HepG2 (cell line): ENCODE data around the gene MAGEH1. TPM values are rescaled to one million over a fixed set of nuclear protein-coding genes. Genes with fewer than 3 reads are reported as not detected.

ENCODE experiments used
- AKAP8 ChIP-seq: sonication (generic); formaldehyde crosslinking; IDR thresholded peaks from 2 replicates; pipeline ENCODE4 v1.5.1; 2020; ENCODE audit warnings: mild to moderate bottlenecking, missing genetic modification reagents
- ATF7 ChIP-seq, 2 experiments: fragments of 450-650 bp in 1 of 2; sonication (generic) in 1 of 2; formaldehyde crosslinking in 1 of 2; IDR thresholded peaks; 2 replicates each; pipeline versions ENCODE4 v1.4.0 to v1.6.1; 2016 to 2020; ENCODE audit warnings: antibody characterized with exemption in 1 of 2, mild to moderate bottlenecking in 1 of 2, missing genetic modification reagents in 1 of 2
- CBX5 ChIP-seq: sonication (generic); formaldehyde crosslinking; IDR thresholded peaks from 2 replicates; pipeline ENCODE4 v1.4.0; 2020; ENCODE audit warnings: missing genetic modification reagents, borderline replicate concordance
- NAIF1 ChIP-seq: sonication (generic); formaldehyde crosslinking; IDR thresholded peaks from 2 replicates; pipeline ENCODE4 v1.5.0; 2020; ENCODE audit warnings: mild to moderate bottlenecking, missing genetic modification reagents, borderline replicate concordance
- POLR2G ChIP-seq: fragments of 200-400 bp; formaldehyde crosslinking; IDR thresholded peaks from 2 replicates; pipeline ENCODE4 v1.6.1; 2018; ENCODE audit warnings: mild to moderate bottlenecking, low read depth, low read length, moderate library complexity
- RFX3 ChIP-seq: IDR thresholded peaks from 2 replicates; pipeline ENCODE4 v1.6.1; 2016; ENCODE audit warnings: missing biosample characterization, missing genetic modification reagents
- SCMH1 ChIP-seq: sonication (generic); formaldehyde crosslinking; IDR thresholded peaks from 2 replicates; pipeline ENCODE4 v1.9.0; 2021; ENCODE audit warnings: missing genetic modification reagents, mild to moderate bottlenecking, borderline replicate concordance
- SETDB1 ChIP-seq: sonication (generic); formaldehyde crosslinking; IDR thresholded peaks from 2 replicates; pipeline ENCODE4 v1.5.1; 2020; ENCODE audit warnings: missing genetic modification reagents, mild to moderate bottlenecking, borderline replicate concordance
- SOX13 ChIP-seq, 3 experiments: fragments of 450-650 bp in 1 of 3; sonication (generic) in 1 of 3; formaldehyde crosslinking in 1 of 3; IDR thresholded peaks in 2 of 3; conservative IDR thresholded peaks in 1 of 3; 2 replicates each; pipeline versions ENCODE4 v1.5.0 to v1.6.1; 2016 to 2020; ENCODE audit warnings: antibody characterized with exemption in 1 of 3, mild to moderate bottlenecking in 1 of 3, missing compliant biosample characterization in 1 of 3, missing genetic modification reagents in 1 of 3, moderate library complexity in 1 of 3
- XRCC5 ChIP-seq: fragments of 200-400 bp; formaldehyde crosslinking; optimal IDR thresholded peaks from 2 replicates; pipeline ENCODE3; 2017; ENCODE audit warnings: mild to moderate bottlenecking, low read length
- ZBTB20 ChIP-seq: sonication (generic); formaldehyde crosslinking; IDR thresholded peaks from 2 replicates; pipeline ENCODE4 v1.8.1; 2023; ENCODE audit warnings: missing genetic modification reagents, low read depth, mild to moderate bottlenecking, borderline replicate concordance
- ZKSCAN8 ChIP-seq: IDR thresholded peaks from 2 replicates; pipeline ENCODE4 v1.6.1; 2016; ENCODE audit warnings: borderline replicate concordance, missing genetic modification reagents, missing compliant biosample characterization
- ZNF556 ChIP-seq: sonication (generic); formaldehyde crosslinking; IDR thresholded peaks from 2 replicates; pipeline ENCODE4 v1.4.0; 2020; ENCODE audit warnings: mild to moderate bottlenecking, missing genetic modification reagents, borderline replicate concordance
- ZNF567 ChIP-seq: sonication (generic); formaldehyde crosslinking; IDR thresholded peaks from 2 replicates; pipeline ENCODE4 v1.8.1; 2023; ENCODE audit warnings: mild to moderate bottlenecking, missing genetic modification reagents, borderline replicate concordance
- ZNF572 ChIP-seq: sonication (generic); formaldehyde crosslinking; IDR thresholded peaks from 2 replicates; pipeline ENCODE4 v1.5.1; 2020; ENCODE audit warnings: mild to moderate bottlenecking, missing genetic modification reagents
- ZNF709 ChIP-seq: sonication (generic); formaldehyde crosslinking; IDR thresholded peaks from 2 replicates; pipeline ENCODE4 v1.5.0; 2020; ENCODE audit warnings: mild to moderate bottlenecking, missing genetic modification reagents
- ZNF746 ChIP-seq: sonication (generic); formaldehyde crosslinking; IDR thresholded peaks from 2 replicates; pipeline ENCODE4 v1.8.0; 2022; ENCODE audit warnings: mild to moderate bottlenecking, missing genetic modification reagents
- ZNF816 ChIP-seq: sonication (generic); formaldehyde crosslinking; IDR thresholded peaks from 2 replicates; pipeline ENCODE4 v1.8.0; 2022; ENCODE audit warnings: missing genetic modification reagents, mild to moderate bottlenecking, borderline replicate concordance
- ZNF879 ChIP-seq: sonication (generic); formaldehyde crosslinking; IDR thresholded peaks from 2 replicates; pipeline ENCODE4 v1.8.1; 2023; ENCODE audit warnings: missing genetic modification reagents
- polyA plus RNA-seq, 8 experiments: library from polyadenylated mRNA; depleted of rRNA in 3 of 8; stranded (reverse) in 7 of 8; unstranded in 1 of 8; fragments of >200 nt; fragmentation: Illumina TruSeq in 4 of 8; extraction: Trizol in 4 of 8; gene quantifications; 2 replicates each; pipeline versions ENCODE4 v1.2.1 to v1.2.3, GENCODE V29; 2011 to 2016; ENCODE audit warnings: low read depth in 4 of 8, missing spikeins in 1 of 8, mixed read lengths in 1 of 8; ENCODE audit not compliant: insufficient read depth in 1 of 8
- total RNA-seq, 5 experiments: library from RNA; depleted of rRNA; stranded (reverse); fragments of >200 nt; fragmentation: Illumina TruSeq; extraction: Trizol; gene quantifications; 2 replicates each; pipeline ENCODE4 v1.2.3, GENCODE V29; 2016; ENCODE audit warnings: low read depth in 1 of 5
- TF ChIP-seq, protein P1 (sequence below): sonication (generic); formaldehyde crosslinking; IDR thresholded peaks from 2 replicates; pipeline ENCODE4 v1.8.1; 2022; ENCODE audit warnings: low read depth, mild to moderate bottlenecking, missing genetic modification reagents
- TF ChIP-seq, protein P2 (sequence below): IDR thresholded peaks from 2 replicates; pipeline ENCODE4 v1.6.1; 2016; ENCODE audit warnings: missing compliant biosample characterization, missing genetic modification reagents, borderline replicate concordance
- TF ChIP-seq, protein P3 (sequence below): sonication (generic); formaldehyde crosslinking; IDR thresholded peaks from 2 replicates; pipeline ENCODE4 v1.4.0; 2020; ENCODE audit warnings: mild to moderate bottlenecking, low read depth, missing genetic modification reagents
- TF ChIP-seq, protein P4 (sequence below): sonication (generic); formaldehyde crosslinking; IDR thresholded peaks from 2 replicates; pipeline ENCODE4 v1.4.0; 2020; ENCODE audit warnings: mild to moderate bottlenecking, missing genetic modification reagents

MAGEH1 gene
- total and polyA plus RNA-seq, 2 of the 13 experiments (the other 11 are each of a cell fraction or from before 2014, with no cell fraction given): 3.8 to 5.0 TPM

DNA sequence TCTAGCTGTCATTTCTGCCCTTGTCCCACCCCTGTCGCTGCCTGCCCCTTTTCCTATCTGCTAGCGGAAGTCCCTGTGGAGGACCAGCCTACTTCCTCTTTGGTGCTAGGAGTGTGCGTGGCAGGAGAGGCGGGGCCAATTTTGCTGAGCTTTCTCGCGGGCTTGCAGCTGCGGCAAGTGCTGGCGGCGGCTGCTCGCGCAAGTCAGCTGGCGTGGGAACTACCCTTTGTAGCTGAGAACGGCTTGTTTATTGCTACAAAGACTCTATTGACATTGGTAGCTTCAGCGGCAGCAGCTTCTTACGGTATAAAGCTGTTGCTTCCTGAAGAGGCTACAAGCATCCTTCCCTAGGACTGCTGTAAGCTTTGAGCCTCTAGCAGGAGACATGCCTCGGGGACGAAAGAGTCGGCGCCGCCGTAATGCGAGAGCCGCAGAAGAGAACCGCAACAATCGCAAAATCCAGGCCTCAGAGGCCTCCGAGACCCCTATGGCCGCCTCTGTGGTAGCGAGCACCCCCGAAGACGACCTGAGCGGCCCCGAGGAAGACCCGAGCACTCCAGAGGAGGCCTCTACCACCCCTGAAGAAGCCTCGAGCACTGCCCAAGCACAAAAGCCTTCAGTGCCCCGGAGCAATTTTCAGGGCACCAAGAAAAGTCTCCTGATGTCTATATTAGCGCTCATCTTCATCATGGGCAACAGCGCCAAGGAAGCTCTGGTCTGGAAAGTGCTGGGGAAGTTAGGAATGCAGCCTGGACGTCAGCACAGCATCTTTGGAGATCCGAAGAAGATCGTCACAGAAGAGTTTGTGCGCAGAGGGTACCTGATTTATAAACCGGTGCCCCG lies at the start of gene MAGEH1 (continued):
- TF ChIP-seq ZNF746 (CRISPR knock-in tag): no peak
- TF ChIP-seq SCMH1 (CRISPR knock-in tag): no peak
- TF ChIP-seq, protein P1, sequence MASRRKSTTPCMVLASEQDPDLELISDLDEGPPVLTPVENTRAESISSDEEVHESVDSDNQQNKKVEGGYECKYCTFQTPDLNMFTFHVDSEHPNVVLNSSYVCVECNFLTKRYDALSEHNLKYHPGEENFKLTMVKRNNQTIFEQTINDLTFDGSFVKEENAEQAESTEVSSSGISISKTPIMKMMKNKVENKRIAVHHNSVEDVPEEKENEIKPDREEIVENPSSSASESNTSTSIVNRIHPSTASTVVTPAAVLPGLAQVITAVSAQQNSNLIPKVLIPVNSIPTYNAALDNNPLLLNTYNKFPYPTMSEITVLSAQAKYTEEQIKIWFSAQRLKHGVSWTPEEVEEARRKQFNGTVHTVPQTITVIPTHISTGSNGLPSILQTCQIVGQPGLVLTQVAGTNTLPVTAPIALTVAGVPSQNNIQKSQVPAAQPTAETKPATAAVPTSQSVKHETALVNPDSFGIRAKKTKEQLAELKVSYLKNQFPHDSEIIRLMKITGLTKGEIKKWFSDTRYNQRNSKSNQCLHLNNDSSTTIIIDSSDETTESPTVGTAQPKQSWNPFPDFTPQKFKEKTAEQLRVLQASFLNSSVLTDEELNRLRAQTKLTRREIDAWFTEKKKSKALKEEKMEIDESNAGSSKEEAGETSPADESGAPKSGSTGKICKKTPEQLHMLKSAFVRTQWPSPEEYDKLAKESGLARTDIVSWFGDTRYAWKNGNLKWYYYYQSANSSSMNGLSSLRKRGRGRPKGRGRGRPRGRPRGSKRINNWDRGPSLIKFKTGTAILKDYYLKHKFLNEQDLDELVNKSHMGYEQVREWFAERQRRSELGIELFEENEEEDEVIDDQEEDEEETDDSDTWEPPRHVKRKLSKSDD (CRISPR knock-in tag): no peak
- TF ChIP-seq RFX3: no peak
- TF ChIP-seq ZNF572 (CRISPR knock-in tag): no peak
- TF ChIP-seq ZNF709 (CRISPR knock-in tag): no peak
- TF ChIP-seq ATF7 (IDR thresholded peaks at IDR 0.05): no peak
- no peak for TF ChIP-seq ATF7 (CRISPR knock-in tag; IDR thresholded peaks at IDR 0.05)
- no peak for TF ChIP-seq ZNF556 (CRISPR knock-in tag)
- no peak for TF ChIP-seq NAIF1 (CRISPR knock-in tag)
- TF ChIP-seq ZBTB20 (CRISPR knock-in tag): no peak
- no peak for TF ChIP-seq ZNF879 (CRISPR knock-in tag)
- TF ChIP-seq ZNF567 (CRISPR knock-in tag): no peak
- peak; percentile 64; the same call in 1 of the 2 replicates for TF ChIP-seq CBX5 (CRISPR knock-in tag)
- no peak for TF ChIP-seq AKAP8 (CRISPR knock-in tag)
- TF ChIP-seq ZKSCAN8: no peak
- TF ChIP-seq, protein P2, sequence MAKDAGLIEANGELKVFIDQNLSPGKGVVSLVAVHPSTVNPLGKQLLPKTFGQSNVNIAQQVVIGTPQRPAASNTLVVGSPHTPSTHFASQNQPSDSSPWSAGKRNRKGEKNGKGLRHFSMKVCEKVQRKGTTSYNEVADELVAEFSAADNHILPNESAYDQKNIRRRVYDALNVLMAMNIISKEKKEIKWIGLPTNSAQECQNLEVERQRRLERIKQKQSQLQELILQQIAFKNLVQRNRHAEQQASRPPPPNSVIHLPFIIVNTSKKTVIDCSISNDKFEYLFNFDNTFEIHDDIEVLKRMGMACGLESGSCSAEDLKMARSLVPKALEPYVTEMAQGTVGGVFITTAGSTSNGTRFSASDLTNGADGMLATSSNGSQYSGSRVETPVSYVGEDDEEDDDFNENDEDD (CRISPR knock-in tag): peak; percentile 31; the same call in 1 of the 2 replicates
- no peak for TF ChIP-seq ZNF816 (CRISPR knock-in tag)
- TF ChIP-seq XRCC5: peak; percentile 31
- TF ChIP-seq, protein P3, sequence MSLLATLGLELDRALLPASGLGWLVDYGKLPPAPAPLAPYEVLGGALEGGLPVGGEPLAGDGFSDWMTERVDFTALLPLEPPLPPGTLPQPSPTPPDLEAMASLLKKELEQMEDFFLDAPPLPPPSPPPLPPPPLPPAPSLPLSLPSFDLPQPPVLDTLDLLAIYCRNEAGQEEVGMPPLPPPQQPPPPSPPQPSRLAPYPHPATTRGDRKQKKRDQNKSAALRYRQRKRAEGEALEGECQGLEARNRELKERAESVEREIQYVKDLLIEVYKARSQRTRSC (CRISPR knock-in tag): no peak
- TF ChIP-seq SETDB1 (CRISPR knock-in tag): peak; percentile 86; the same call in 1 of the 2 replicates
- TF ChIP-seq POLR2G: 0 out of 2 replicates have a peak, but pooled peaks have one; percentile 36
- TF ChIP-seq, protein P4, sequence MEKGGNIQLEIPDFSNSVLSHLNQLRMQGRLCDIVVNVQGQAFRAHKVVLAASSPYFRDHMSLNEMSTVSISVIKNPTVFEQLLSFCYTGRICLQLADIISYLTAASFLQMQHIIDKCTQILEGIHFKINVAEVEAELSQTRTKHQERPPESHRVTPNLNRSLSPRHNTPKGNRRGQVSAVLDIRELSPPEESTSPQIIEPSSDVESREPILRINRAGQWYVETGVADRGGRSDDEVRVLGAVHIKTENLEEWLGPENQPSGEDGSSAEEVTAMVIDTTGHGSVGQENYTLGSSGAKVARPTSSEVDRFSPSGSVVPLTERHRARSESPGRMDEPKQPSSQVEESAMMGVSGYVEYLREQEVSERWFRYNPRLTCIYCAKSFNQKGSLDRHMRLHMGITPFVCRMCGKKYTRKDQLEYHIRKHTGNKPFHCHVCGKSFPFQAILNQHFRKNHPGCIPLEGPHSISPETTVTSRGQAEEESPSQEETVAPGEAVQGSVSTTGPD: no peak
- no peak for TF ChIP-seq SOX13 (IDR thresholded peaks at IDR 0.05)
- no peak for TF ChIP-seq SOX13 (CRISPR knock-in tag; conservative IDR thresholded peaks at IDR 0.05 in 1 of 2, IDR thresholded peaks at IDR 0.05 in 1 of 2)
